GM19099 (cell line): ENCODE measurements around the gene PRKCE.

Experiments
- POLR2A ChIP-seq: IDR thresholded peaks from 3 replicates; pipeline ENCODE4 v1.6.1; 2011; ENCODE audit warnings: low read depth; ENCODE audit not compliant: insufficient read length; ENCODE audit errors: extremely low read depth

The PRKCE gene

DNA sequence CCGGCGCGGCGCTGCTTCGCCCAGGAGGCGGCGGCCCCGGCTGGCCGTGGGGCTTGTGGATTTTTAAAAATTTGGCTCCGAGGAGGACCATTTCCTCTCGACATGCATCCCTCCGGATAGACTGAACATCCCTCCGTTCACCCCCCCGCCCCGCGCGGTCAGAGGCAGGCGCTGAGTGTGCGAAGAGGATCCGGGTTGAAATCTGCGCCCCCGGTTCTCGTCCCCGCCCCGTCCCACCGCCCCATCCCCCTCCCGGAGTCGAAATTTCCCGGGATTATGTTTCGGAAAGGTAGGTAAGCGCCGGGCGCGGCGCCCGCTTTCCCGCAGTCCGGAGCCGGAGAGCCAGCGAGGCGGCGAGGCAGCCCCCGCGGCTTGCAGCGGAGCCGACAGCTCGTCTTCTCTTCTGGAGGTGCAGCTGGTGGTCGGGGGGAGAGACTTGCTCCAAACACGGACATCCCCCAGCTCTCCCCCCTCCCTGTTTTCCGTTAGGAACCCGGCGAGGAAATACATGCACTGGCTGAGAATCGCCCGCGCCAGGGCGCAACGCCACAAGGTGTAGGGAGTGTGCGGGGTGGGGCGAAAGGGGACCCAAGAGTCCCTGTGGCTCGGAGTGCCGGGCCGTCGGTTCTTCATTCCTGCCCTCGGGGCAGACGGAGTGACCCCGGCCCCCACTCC is at the start of gene PRKCE:
TSS of gene PRKCE (plus strand) at position 261 of the 675 bp plus-strand sequence.
- TF ChIP-seq POLR2A = no peak

DNA sequence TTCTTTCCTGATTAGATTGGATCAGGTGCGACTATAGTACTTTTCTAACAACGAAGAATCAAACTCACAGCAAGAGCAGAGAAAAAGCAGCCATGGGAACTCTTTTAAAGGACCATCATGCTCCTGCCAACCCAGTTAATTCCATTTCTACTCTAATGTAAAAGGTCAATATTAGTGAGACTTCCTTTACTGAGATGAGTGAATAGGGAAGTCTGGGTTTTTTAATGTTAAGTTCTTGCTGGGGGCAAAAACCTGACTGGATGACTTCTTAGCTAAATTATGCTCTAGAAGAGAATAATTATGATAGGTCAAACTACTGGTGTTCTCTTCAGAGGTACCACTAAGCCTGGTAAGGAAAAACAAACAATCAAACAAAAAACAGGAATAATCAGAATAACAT is 48.9 kb upstream of the PRKCE start:
- no peak for TF ChIP-seq POLR2A

- no peak for TF ChIP-seq POLR2A
These were observed 46.4 kb upstream of the PRKCE start for GRCh38 chr2:45605116-45605515.

GRCh38 chr2:45606796-45607195 is 44.7 kb upstream of the PRKCE start:
- no peak for TF ChIP-seq POLR2A

GRCh38 chr2:45607701-45608100 is 43.8 kb upstream of the PRKCE start:
- no peak for TF ChIP-seq POLR2A

GRCh38 chr2:45610281-45611019 is 41.0 kb upstream of the PRKCE start:
- TF ChIP-seq POLR2A = no peak

- TF ChIP-seq POLR2A = peak; percentile 89
These were observed 40.2 kb upstream of the PRKCE start, which contains the start of gene SRBD1 for GRCh38 chr2:45611020-45611859. Gene SRBD1, minus strand, starts transcription at chr2:45611267. Its CDS starts 5,826 bp downstream, at chr2:45605441.

- no peak for TF ChIP-seq POLR2A
These were observed 39.2 kb upstream of the PRKCE start for GRCh38 chr2:45612285-45612684.

DNA sequence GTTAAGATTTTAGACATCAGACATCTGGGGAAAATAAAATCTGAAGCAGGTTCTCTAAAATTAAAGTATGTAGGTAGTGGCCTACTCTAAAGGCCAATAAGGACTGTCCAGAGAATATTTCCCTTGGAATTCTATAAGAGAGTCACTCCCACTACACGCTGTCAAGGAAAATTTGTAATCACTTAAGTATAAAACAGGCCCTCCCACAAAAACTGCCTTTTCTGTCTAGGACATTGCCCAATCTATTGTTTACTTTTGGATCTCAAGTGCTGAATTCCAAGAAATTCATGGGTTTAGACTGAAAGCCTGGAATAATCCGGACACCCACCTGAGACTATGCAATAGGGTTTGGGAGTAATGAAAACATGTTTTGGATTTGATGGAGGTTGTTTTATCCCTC is 38.7 kb upstream of the PRKCE start:
- TF ChIP-seq POLR2A = no peak

- no peak for TF ChIP-seq POLR2A
These were observed 37.1 kb upstream of the PRKCE start for GRCh38 chr2:45614330-45614729.

GRCh38 chr2:45614871-45615415 is 36.5 kb upstream of the PRKCE start:
- no peak for TF ChIP-seq POLR2A

DNA sequence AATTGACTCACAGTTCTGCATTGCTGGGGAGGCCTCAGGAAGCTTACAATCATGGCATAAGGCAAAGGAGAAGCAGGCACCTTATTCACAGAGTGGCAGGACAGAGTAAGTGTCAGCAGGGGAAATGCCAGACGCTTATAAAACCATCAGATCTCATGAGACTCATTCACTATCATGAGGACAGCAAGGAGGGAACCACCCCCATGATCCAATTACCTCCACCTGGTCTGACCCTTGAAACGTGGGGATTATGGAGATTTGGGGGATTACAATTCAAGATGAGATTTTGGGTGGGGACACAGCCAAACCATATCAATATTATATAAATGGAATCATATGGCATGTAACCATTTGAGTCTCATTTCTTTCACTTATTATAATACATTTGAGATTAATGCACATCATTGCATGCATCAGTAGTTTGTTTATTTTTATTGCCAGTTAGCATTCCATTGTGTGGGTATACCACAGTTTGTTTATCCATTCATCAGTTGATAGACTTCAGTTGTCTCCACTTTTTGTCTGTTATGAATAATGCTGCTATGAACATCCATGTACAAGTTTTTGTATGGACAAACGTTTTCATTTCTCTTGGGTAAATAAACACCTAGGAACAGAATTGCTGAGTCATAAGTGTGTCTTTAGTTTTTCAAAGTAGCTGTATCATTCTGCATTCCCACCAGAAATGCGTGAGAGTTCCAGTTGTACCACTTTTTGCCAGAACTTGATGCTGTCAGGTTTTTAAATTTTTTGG is 34.6 kb upstream of the PRKCE start:
- TF ChIP-seq POLR2A = no peak

- no peak for TF ChIP-seq POLR2A
These were observed 34.0 kb upstream of the PRKCE start for GRCh38 chr2:45617496-45617895.

DNA sequence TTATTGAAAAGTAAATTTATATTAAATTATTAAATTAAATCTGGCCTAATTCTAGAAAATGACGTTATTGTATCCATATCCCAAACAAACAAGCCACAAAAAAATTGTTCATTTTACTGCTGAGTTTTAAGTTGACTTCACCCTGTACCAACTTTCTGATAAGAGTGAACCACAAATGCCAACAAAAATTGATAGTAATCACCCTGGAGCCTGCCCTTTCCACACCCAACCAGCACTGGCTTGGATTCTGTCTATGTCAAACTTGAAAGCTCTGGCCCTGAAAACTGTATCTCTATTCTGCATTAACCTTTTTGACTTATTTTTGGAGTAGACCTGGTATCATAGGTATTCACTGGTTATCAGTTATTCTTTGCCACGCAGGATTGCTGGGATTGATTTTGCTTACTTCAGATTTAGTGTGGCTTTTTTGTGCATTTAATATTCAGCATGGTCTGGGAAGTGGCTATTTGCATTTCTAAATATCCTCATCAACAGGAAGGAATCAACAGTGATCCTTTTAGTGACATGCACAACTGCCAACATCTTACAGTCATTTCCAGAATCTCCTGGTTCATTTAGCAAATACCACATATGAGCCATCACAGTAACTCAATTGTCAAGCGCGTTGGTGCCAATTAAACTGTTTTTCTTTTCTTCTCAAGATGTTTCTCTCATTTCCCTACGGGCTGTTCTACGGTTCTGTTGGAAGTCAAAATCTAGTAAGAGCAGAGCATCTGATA is 29.0 kb upstream of the PRKCE start:
- no peak for TF ChIP-seq POLR2A
